ENCODE data around the gene NEU4.

NEU4 gene

DNA sequence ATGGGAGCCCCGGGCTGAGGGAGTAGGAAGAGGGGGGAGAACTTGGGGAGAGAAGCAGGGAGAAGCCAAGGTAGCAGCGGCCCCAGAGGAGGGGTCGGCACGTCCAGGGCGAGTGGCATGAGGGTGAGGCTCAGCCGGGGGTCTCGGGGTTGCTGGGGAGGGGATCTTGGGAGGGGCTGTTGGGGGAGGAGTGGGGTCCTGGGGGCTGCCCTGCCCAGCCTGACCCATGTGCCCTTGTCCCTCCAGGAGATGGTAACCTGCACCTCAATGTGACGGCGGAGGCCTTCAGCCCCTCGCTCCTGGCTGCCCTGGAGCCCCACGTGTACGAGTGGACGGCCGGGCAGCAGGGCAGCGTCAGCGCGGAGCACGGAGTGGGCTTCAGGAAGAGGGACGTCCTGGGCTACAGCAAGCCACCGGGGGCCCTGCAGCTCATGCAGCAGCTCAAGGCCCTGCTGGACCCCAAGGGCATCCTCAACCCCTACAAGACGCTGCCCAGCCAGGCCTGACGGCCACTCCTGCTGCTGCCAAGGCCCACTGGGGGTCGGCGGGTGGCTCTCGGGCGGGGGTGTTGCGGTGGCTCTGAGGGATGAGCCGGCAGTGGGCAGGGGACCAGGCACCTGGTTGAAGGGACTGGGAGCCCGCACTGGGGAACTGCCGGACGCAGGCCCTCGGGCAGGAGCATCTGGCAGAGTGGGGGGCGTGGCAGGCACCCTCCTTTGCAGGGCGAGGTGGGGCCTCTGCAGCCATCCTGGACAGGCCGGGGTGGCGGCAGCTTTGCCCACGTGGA lies 41.3 kb upstream of the NEU4 start:
- ChIA-PET CTCF (no interaction called here), POLR2A (no interaction called here)
- no peak for DNase-seq (ENCODE audit: extremely low spot score)
- TF ChIP-seq FOXA1 (IDR thresholded peaks at IDR 0.05) (no peak), TARDBP (IDR thresholded peaks at IDR 0.05) (no peak), L3MBTL2 (conservative IDR thresholded peaks at IDR 0.05) (no peak), ARNT (IDR thresholded peaks at IDR 0.05) (no peak), SUZ12 (IDR thresholded peaks at IDR 0.05) (no peak), LEF1 (IDR thresholded peaks at IDR 0.05; ENCODE audit: borderline replicate concordance) (no peak), FOXM1 (IDR thresholded peaks at IDR 0.05; ENCODE audit: borderline replicate concordance) (no peak), NFRKB (IDR thresholded peaks at IDR 0.05) (no peak), SP1 (IDR thresholded peaks at IDR 0.05) (no peak), ZNF384 (IDR thresholded peaks at IDR 0.05) (no peak), HDGF (IDR thresholded peaks at IDR 0.05; ENCODE audit: borderline replicate concordance) (no peak)

DNA sequence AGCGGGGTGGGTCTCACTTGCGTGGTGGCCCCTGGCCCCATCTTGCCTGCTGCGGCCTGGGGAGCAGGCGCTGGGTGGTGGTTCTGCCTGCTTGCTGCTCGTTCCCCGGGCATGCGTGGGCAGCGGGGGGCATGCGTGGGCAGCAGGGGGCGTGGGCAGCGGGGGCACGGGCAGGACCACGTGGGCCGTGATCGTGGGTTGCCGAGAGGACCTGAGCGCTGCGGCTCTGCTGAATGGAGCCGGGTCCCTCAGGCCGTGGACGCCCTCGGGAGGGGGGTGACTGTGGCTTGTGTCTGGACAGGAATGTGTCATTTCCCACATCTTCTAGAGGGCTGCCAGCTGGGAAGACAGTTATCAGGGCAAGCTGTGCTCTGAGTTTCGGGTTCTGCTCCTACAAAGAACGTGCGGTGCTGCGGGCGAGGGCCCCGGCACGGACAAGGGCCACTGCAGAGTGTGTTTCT lies 40.7 kb upstream of the NEU4 start:
- ChIA-PET POLR2A (no interaction called here), CTCF (no interaction called here)
- no peak for TF ChIP-seq BHLHE40 (IDR thresholded peaks at IDR 0.05; ENCODE audit: borderline replicate concordance)
- TF ChIP-seq LEF1 (IDR thresholded peaks at IDR 0.05; ENCODE audit: borderline replicate concordance) = no peak
- DNase-seq (ENCODE audit: extremely low spot score) = no peak

DNA sequence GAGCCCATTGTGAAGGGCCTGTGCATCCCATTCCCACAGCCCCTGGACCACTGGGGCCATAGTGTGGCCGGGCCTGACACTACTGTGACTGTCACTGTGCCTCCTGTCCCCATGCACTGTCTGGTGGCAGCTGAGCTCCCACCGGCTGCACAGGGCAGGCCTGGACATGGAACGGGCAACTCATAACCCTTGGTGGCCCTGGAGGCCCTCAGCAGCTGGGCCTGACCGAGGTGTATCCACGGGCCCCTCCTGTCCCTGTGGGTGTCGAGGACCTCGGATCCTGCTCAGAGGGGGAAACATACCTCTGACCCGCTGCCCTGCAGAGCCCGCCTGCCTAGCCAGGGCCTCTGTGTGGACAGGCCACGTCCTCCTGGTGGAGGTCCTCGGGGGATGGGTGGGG lies 40.1 kb upstream of the NEU4 start:
- no peak for DNase-seq (ENCODE audit: extremely low spot score)
- TF ChIP-seq TARDBP (IDR thresholded peaks at IDR 0.05) (no peak), ELF4 (IDR thresholded peaks at IDR 0.05) (no peak), SUZ12 (IDR thresholded peaks at IDR 0.05) (no peak), FOXK2 (IDR thresholded peaks at IDR 0.05) (no peak), HDGF (IDR thresholded peaks at IDR 0.05; ENCODE audit: borderline replicate concordance) (no peak), FOXA1 (IDR thresholded peaks at IDR 0.05) (no peak), ARNT (IDR thresholded peaks at IDR 0.05) (no peak), NFRKB (IDR thresholded peaks at IDR 0.05) (no peak), FOXM1 (IDR thresholded peaks at IDR 0.05; ENCODE audit: borderline replicate concordance) (no peak), CTBP1 (IDR thresholded peaks at IDR 0.05; ENCODE audit: borderline replicate concordance) (no peak), L3MBTL2 (conservative IDR thresholded peaks at IDR 0.05) (no peak), SP1 (IDR thresholded peaks at IDR 0.05) (no peak), LEF1 (IDR thresholded peaks at IDR 0.05; ENCODE audit: borderline replicate concordance) (no peak), ZNF384 (IDR thresholded peaks at IDR 0.05) (no peak), BHLHE40 (IDR thresholded peaks at IDR 0.05; ENCODE audit: borderline replicate concordance) (no peak)
- TF ChIP-seq, protein P1, sequence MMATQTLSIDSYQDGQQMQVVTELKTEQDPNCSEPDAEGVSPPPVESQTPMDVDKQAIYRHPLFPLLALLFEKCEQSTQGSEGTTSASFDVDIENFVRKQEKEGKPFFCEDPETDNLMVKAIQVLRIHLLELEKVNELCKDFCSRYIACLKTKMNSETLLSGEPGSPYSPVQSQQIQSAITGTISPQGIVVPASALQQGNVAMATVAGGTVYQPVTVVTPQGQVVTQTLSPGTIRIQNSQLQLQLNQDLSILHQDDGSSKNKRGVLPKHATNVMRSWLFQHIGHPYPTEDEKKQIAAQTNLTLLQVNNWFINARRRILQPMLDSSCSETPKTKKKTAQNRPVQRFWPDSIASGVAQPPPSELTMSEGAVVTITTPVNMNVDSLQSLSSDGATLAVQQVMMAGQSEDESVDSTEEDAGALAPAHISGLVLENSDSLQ (IDR thresholded peaks at IDR 0.05) = no peak
- POLR2A ChIA-PET = no interaction called here
- CTCF ChIA-PET = no interaction called here

DNA sequence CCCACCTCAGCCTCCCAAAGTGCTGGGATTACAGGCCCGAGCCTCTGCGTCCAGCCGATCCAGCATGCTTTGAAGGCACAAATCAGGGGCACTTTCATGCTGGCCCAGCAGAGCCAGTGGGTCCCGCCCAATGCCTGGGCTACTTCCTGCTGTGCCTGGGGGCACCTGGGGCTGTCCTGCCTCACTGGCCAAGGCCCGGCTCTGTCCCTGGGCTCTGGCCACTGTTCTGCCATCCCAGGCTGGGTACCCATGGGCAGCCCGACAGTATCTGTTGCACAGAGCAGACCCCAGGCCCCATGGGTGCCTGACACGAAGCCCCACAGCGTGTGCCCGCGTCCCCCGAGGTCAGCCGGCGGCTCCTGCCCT lies 39.2 kb upstream of the NEU4 start:
- TF ChIP-seq FOXM1 (IDR thresholded peaks at IDR 0.05; ENCODE audit: borderline replicate concordance) = no peak
- TF ChIP-seq SUZ12 (IDR thresholded peaks at IDR 0.05) = no peak
- no peak for TF ChIP-seq TARDBP (IDR thresholded peaks at IDR 0.05)
- no peak for TF ChIP-seq FOXA1 (IDR thresholded peaks at IDR 0.05)
- TF ChIP-seq LEF1 (IDR thresholded peaks at IDR 0.05; ENCODE audit: borderline replicate concordance) = no peak
- no peak for TF ChIP-seq ELF4 (IDR thresholded peaks at IDR 0.05)
- no peak for TF ChIP-seq L3MBTL2 (conservative IDR thresholded peaks at IDR 0.05)
- TF ChIP-seq, protein P1 (IDR thresholded peaks at IDR 0.05) = no peak
- TF ChIP-seq BHLHE40 (IDR thresholded peaks at IDR 0.05; ENCODE audit: borderline replicate concordance) = no peak
- TF ChIP-seq HDGF (IDR thresholded peaks at IDR 0.05; ENCODE audit: borderline replicate concordance) = no peak
- no peak for TF ChIP-seq CTBP1 (IDR thresholded peaks at IDR 0.05; ENCODE audit: borderline replicate concordance)
- no peak for TF ChIP-seq ZNF384 (IDR thresholded peaks at IDR 0.05)
- no peak for TF ChIP-seq FOXK2 (IDR thresholded peaks at IDR 0.05)
- TF ChIP-seq SP1 (IDR thresholded peaks at IDR 0.05) = no peak
- no peak for TF ChIP-seq ARNT (IDR thresholded peaks at IDR 0.05)
- DNase-seq (ENCODE audit: extremely low spot score) = no peak
- ChIA-PET POLR2A (no interaction called here), CTCF (no interaction called here)

DNA sequence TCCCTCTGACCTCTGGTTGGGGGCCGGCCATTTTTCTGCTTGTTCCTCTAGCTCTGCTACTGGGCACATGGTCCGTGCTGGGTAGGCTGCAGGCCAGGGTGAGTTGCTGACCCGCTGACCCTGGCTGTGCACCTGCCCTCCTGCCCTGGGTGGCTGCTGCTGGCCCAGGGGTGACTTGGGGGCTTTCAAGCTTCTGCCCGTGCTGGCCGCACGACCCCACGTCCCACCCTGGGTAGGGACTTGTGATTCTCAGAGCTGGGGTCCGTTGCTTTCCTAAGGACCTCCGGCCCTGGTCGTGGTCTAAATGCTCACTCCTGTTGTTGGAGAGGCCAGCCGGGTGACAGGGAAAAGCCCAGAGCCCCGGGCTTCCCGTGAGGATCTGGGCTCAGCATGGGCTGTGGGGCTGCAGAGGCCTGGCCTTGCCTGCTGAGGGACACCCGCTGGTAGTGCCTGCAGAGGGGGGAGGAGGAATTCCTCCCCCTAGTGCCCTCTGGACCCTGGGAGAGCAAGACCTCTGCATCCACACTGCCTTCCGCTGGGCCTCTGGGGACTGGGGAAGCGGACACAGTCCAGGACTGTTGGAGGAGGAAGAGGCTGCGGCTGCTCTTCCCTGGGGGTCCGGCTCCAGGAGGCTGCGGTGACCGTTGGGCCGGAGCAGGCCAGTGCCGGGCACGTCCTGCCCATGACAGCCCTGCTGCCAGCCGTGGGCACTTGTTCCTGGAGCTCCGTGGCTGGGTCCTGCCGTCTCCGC lies 38.6 kb upstream of the NEU4 start:
- CTCF ChIA-PET = no interaction called here
- no peak for TF ChIP-seq BHLHE40 (IDR thresholded peaks at IDR 0.05; ENCODE audit: borderline replicate concordance)
- no peak for TF ChIP-seq ELF4 (IDR thresholded peaks at IDR 0.05)
- TF ChIP-seq SP1 (IDR thresholded peaks at IDR 0.05) = no peak
- no peak for TF ChIP-seq FOXA1 (IDR thresholded peaks at IDR 0.05)
- TF ChIP-seq CTBP1 (IDR thresholded peaks at IDR 0.05; ENCODE audit: borderline replicate concordance) = no peak
- no peak for TF ChIP-seq SUZ12 (IDR thresholded peaks at IDR 0.05)
- TF ChIP-seq, protein P1 (IDR thresholded peaks at IDR 0.05) = no peak
- no peak for TF ChIP-seq HDGF (IDR thresholded peaks at IDR 0.05; ENCODE audit: borderline replicate concordance)
- DNase-seq (ENCODE audit: extremely low spot score) = no peak
- POLR2A ChIA-PET = no interaction called here

DNA sequence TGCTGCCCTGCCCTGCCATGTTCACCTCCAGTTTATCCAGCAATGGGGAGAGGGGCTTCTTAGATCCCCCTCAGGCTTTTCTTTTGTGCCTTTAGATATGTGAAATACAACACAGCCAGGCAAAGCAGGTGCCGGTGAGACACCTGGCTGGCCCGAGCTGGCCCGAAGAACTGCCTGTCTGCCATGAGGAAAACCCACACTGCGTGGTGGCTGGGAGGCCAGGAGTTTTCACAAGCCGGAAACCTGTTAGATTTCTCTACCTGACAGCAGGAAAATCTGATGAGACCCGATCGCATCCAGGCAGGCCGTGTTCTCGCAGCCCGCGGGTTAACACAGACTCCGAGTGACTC lies 38.1 kb upstream of the NEU4 start:
- CTCF ChIA-PET = no interaction called here
- TF ChIP-seq, protein P1 (IDR thresholded peaks at IDR 0.05) = no peak
- TF ChIP-seq FOXA1 (IDR thresholded peaks at IDR 0.05) (no peak), NFRKB (IDR thresholded peaks at IDR 0.05) (no peak), SP1 (IDR thresholded peaks at IDR 0.05) (no peak)
- POLR2A ChIA-PET = no interaction called here
- no peak for DNase-seq (ENCODE audit: extremely low spot score)

Data from HEK293T (cell line).